SK-N-SH treated with all-trans-retinoic acid at 6 μM for 48 hours (cell line): Measurements from ENCODE around the gene ATP1B1.

ENCODE experiments used
- ARNTL ChIP-seq: fragments of 450-650 bp; formaldehyde crosslinking; IDR thresholded peaks from 2 replicates; pipeline ENCODE4 v1.5.0; 2020; ENCODE audit warnings: low read depth, mild to moderate bottlenecking, moderate library complexity, borderline replicate concordance
- CSDC2 ChIP-seq: fragments of 250-450 bp; sonication (Bioruptor Pico); IDR thresholded peaks from 2 replicates; pipeline ENCODE4 v1.5.0; 2020; ENCODE audit warnings: mild to moderate bottlenecking, moderate library complexity
- ESRRG ChIP-seq: fragments of 250-450 bp; sonication (Bioruptor Pico); IDR thresholded peaks from 2 replicates; pipeline ENCODE4 v1.6.1; 2021; ENCODE audit warnings: mild to moderate bottlenecking
- OSR1 ChIP-seq: fragments of 250-450 bp; sonication (Bioruptor Pico); IDR thresholded peaks from 2 replicates; pipeline ENCODE4 v1.8.0; 2022; ENCODE audit warnings: moderate library complexity, mild to moderate bottlenecking, inconsistent platforms
- PPARA ChIP-seq: fragments of 250-450 bp; sonication (Bioruptor Pico); IDR thresholded peaks from 2 replicates; pipeline ENCODE4 v1.5.0; 2020; ENCODE audit warnings: mild to moderate bottlenecking, borderline replicate concordance
- RARB ChIP-seq: fragments of 250-450 bp; sonication (Bioruptor Pico); IDR thresholded peaks from 2 replicates; pipeline ENCODE4 v1.8.0; 2021; ENCODE audit warnings: mild to moderate bottlenecking, moderate library complexity
- TOX ChIP-seq: fragments of 250-450 bp; sonication (Bioruptor Pico); IDR thresholded peaks from 2 replicates; pipeline ENCODE4 v1.8.0; 2021; ENCODE audit warnings: mild to moderate bottlenecking, moderate library complexity, borderline replicate concordance
- TF ChIP-seq, protein P1 (sequence below): fragments of 250-450 bp; sonication (Bioruptor Pico); IDR thresholded peaks from 2 replicates; pipeline ENCODE4 v1.8.0; 2021; ENCODE audit warnings: low read depth, mild to moderate bottlenecking, moderate library complexity, borderline replicate concordance
- TF ChIP-seq, protein P2 (sequence below): fragments of 250-450 bp; sonication (Bioruptor Pico); IDR thresholded peaks from 2 replicates; pipeline ENCODE4 v1.5.1; 2020; ENCODE audit warnings: low read depth, mild to moderate bottlenecking, moderate library complexity
- TF ChIP-seq, protein P3 (sequence below): fragments of 250-450 bp; sonication (Bioruptor Pico); IDR thresholded peaks from 2 replicates; pipeline ENCODE4 v1.8.0; 2020; ENCODE audit warnings: mild to moderate bottlenecking, moderate library complexity, borderline replicate concordance
- TF ChIP-seq, protein P4 (sequence below): fragments of 250-450 bp; sonication (Bioruptor Pico); IDR thresholded peaks from 2 replicates; pipeline ENCODE4 v1.5.1; 2021; ENCODE audit warnings: mild to moderate bottlenecking, moderate library complexity

DNA sequence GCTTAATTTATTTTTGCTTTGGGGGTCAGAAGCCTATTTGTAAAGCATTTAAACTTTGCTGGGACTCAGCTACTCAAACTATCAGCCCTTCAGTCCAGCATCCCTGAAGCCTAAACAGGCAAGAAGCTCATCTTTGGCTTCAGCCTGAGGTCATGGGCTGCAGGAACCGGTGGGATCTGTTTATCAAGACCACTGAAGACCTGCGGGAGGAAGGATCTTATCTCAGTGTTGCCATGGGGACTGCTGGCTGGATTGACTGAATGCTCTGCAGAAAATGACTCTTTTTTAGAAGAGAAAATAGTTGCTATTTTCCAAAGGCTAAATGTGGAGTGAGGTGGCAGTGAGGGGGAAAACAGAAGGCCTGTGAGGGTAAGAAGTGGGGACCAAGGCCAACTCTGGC, 20.6 kb upstream of the ATP1B1 start:
- TF ChIP-seq RARB (CRISPR knock-in tag) (no peak), PPARA (no peak), OSR1 (CRISPR knock-in tag) (no peak), CSDC2 (CRISPR knock-in tag) (no peak), ARNTL (CRISPR knock-in tag) (no peak), ESRRG (no peak), TOX (no peak)
- TF ChIP-seq, protein P1, sequence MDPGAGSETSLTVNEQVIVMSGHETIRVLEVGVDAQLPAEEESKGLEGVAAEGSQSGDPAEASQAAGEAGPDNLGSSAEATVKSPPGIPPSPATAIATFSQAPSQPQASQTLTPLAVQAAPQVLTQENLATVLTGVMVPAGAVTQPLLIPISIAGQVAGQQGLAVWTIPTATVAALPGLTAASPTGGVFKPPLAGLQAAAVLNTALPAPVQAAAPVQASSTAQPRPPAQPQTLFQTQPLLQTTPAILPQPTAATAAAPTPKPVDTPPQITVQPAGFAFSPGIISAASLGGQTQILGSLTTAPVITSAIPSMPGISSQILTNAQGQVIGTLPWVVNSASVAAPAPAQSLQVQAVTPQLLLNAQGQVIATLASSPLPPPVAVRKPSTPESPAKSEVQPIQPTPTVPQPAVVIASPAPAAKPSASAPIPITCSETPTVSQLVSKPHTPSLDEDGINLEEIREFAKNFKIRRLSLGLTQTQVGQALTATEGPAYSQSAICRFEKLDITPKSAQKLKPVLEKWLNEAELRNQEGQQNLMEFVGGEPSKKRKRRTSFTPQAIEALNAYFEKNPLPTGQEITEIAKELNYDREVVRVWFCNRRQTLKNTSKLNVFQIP (CRISPR knock-in tag): no peak
- TF ChIP-seq, protein P2, sequence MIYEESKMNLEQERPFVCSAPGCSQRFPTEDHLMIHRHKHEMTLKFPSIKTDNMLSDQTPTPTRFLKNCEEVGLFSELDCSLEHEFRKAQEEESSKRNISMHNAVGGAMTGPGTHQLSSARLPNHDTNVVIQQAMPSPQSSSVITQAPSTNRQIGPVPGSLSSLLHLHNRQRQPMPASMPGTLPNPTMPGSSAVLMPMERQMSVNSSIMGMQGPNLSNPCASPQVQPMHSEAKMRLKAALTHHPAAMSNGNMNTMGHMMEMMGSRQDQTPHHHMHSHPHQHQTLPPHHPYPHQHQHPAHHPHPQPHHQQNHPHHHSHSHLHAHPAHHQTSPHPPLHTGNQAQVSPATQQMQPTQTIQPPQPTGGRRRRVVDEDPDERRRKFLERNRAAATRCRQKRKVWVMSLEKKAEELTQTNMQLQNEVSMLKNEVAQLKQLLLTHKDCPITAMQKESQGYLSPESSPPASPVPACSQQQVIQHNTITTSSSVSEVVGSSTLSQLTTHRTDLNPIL (CRISPR knock-in tag): no peak
- TF ChIP-seq, protein P3, sequence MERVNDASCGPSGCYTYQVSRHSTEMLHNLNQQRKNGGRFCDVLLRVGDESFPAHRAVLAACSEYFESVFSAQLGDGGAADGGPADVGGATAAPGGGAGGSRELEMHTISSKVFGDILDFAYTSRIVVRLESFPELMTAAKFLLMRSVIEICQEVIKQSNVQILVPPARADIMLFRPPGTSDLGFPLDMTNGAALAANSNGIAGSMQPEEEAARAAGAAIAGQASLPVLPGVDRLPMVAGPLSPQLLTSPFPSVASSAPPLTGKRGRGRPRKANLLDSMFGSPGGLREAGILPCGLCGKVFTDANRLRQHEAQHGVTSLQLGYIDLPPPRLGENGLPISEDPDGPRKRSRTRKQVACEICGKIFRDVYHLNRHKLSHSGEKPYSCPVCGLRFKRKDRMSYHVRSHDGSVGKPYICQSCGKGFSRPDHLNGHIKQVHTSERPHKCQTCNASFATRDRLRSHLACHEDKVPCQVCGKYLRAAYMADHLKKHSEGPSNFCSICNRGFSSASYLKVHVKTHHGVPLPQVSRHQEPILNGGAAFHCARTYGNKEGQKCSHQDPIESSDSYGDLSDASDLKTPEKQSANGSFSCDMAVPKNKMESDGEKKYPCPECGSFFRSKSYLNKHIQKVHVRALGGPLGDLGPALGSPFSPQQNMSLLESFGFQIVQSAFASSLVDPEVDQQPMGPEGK: no peak
- TF ChIP-seq, protein P4, sequence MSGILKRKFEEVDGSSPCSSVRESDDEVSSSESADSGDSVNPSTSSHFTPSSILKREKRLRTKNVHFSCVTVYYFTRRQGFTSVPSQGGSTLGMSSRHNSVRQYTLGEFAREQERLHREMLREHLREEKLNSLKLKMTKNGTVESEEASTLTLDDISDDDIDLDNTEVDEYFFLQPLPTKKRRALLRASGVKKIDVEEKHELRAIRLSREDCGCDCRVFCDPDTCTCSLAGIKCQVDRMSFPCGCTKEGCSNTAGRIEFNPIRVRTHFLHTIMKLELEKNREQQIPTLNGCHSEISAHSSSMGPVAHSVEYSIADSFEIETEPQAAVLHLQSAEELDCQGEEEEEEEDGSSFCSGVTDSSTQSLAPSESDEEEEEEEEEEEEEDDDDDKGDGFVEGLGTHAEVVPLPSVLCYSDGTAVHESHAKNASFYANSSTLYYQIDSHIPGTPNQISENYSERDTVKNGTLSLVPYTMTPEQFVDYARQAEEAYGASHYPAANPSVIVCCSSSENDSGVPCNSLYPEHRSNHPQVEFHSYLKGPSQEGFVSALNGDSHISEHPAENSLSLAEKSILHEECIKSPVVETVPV (CRISPR knock-in tag): no peak
